ENCODE data around the gene APOOL. TPM values are rescaled to one million over a fixed set of nuclear protein-coding genes. Genes with fewer than 3 reads are reported as not detected.

The APOOL gene
- total and polyA plus RNA-seq, 2 of the 13 experiments (the other 11 are each of a cell fraction or from before 2014, with no cell fraction given) = 7.3 to 13.9 TPM

DNA sequence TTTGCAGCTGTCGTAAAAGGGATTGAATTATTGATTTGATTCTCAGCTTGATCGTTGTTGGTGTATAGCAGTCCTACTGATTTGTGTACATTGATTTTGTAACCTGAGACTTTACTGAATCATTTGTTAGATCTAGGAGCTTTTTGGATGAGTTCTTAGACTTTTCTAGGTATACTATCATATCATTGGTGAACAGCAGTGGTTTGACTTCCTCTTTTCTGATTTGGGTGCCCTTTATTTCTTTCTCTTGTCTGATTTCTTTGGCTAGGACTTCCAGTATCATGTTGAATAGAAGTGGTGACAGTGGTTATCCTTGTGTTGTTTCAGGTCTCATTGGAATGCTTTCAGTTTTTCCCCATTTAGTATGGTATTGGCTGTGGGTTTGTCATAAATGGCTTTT lies 8.4 kb downstream of the APOOL start:
- in situ Hi-C loops (cut with HindIII; ENCODE audit: extremely low pct_ligation_motif_present, low pct_unique_long_range_greater_than_20kb) (no loop called here), intact Hi-C loops (cut with micrococcal nuclease; ENCODE audit: unreplicated experiment) (no loop called here)
- no peak for ATAC-seq
- Histone ChIP-seq H3K4me2 (ENCODE audit: low read depth, low read length) (no peak overlapping the region), H3K4me3 (replicated peaks in 1 of 3; ENCODE audit: insufficient read depth in 1 of 3, low read depth in 2 of 3, low read length in 3 of 3) (no peak overlapping the region), H3K9me3 (ENCODE audit: low read length) (no peaks in the 10 kb centered on the region), H3K36me3 (replicated peaks in 1 of 2; ENCODE audit: control insufficient read depth in 1 of 2, insufficient read depth in 2 of 2, low read length in 2 of 2) (no peaks in the 10 kb centered on the region), H3K27ac (ENCODE audit: extremely low read length, insufficient read depth, low read length) (no peak overlapping the region), H3K27me3 (ENCODE audit: control insufficient read depth in 1 of 2, insufficient read depth in 2 of 2, low read length in 2 of 2) (no peaks in the 10 kb centered on the region), H2AFZ (ENCODE audit: low read length) (no peak overlapping the region), H3K9ac (ENCODE audit: insufficient read depth, low read depth, low read length) (no peak overlapping the region), H3K4me1 (ENCODE audit: insufficient read depth, low read length) (no peaks in the 10 kb centered on the region), H4K20me1 (ENCODE audit: insufficient read depth, low read length) (no peaks in the 10 kb centered on the region), H3K79me2 (ENCODE audit: insufficient read depth, low read length) (peaks cover 12% of the 10 kb centered on the region)
- TF ChIP-seq MED13 (CRISPR knock-in tag; IDR thresholded peaks at IDR 0.05) = no peak
- no peak for TF ChIP-seq DNMT3B (CRISPR knock-in tag; conservative IDR thresholded peaks at IDR 0.05)
- no peak for TF ChIP-seq THAP8 (CRISPR knock-in tag; IDR thresholded peaks at IDR 0.05; ENCODE audit: borderline replicate concordance)
- TF ChIP-seq ZNF296 (CRISPR knock-in tag; conservative IDR thresholded peaks at IDR 0.05) = no peak
- TF ChIP-seq, protein P1, sequence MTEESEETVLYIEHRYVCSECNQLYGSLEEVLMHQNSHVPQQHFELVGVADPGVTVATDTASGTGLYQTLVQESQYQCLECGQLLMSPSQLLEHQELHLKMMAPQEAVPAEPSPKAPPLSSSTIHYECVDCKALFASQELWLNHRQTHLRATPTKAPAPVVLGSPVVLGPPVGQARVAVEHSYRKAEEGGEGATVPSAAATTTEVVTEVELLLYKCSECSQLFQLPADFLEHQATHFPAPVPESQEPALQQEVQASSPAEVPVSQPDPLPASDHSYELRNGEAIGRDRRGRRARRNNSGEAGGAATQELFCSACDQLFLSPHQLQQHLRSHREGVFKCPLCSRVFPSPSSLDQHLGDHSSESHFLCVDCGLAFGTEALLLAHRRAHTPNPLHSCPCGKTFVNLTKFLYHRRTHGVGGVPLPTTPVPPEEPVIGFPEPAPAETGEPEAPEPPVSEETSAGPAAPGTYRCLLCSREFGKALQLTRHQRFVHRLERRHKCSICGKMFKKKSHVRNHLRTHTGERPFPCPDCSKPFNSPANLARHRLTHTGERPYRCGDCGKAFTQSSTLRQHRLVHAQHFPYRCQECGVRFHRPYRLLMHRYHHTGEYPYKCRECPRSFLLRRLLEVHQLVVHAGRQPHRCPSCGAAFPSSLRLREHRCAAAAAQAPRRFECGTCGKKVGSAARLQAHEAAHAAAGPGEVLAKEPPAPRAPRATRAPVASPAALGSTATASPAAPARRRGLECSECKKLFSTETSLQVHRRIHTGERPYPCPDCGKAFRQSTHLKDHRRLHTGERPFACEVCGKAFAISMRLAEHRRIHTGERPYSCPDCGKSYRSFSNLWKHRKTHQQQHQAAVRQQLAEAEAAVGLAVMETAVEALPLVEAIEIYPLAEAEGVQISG (CRISPR knock-in tag; IDR thresholded peaks at IDR 0.05) = no peak
- TF ChIP-seq ZNF160 (CRISPR knock-in tag; IDR thresholded peaks at IDR 0.05) = no peak
- TF ChIP-seq ERF (CRISPR knock-in tag; IDR thresholded peaks at IDR 0.05) = no peak
- no peak for TF ChIP-seq MTF2 (CRISPR knock-in tag; IDR thresholded peaks at IDR 0.05; ENCODE audit: borderline replicate concordance)
- no peak for TF ChIP-seq PAXIP1 (CRISPR knock-in tag; conservative IDR thresholded peaks at IDR 0.05)
- no peak for TF ChIP-seq GABPA (IDR thresholded peaks at IDR 0.05; ENCODE audit: low read depth, low read length)
- TF ChIP-seq GABPA (CRISPR knock-in tag; IDR thresholded peaks at IDR 0.05; ENCODE audit: low read depth) = no peak
- no peak for TF ChIP-seq NCOA5 (CRISPR knock-in tag; IDR thresholded peaks at IDR 0.05)
- TF ChIP-seq, protein P2, sequence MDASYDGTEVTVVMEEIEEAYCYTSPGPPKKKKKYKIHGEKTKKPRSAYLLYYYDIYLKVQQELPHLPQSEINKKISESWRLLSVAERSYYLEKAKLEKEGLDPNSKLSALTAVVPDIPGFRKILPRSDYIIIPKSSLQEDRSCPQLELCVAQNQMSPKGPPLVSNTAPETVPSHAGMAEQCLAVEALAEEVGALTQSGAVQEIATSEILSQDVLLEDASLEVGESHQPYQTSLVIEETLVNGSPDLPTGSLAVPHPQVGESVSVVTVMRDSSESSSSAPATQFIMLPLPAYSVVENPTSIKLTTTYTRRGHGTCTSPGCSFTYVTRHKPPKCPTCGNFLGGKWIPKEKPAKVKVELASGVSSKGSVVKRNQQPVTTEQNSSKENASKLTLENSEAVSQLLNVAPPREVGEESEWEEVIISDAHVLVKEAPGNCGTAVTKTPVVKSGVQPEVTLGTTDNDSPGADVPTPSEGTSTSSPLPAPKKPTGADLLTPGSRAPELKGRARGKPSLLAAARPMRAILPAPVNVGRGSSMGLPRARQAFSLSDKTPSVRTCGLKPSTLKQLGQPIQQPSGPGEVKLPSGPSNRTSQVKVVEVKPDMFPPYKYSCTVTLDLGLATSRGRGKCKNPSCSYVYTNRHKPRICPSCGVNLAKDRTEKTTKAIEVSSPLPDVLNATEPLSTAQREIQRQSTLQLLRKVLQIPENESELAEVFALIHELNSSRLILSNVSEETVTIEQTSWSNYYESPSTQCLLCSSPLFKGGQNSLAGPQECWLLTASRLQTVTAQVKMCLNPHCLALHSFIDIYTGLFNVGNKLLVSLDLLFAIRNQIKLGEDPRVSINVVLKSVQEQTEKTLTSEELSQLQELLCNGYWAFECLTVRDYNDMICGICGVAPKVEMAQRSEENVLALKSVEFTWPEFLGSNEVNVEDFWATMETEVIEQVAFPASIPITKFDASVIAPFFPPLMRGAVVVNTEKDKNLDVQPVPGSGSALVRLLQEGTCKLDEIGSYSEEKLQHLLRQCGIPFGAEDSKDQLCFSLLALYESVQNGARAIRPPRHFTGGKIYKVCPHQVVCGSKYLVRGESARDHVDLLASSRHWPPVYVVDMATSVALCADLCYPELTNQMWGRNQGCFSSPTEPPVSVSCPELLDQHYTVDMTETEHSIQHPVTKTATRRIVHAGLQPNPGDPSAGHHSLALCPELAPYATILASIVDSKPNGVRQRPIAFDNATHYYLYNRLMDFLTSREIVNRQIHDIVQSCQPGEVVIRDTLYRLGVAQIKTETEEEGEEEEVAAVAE (CRISPR knock-in tag; IDR thresholded peaks at IDR 0.05; ENCODE audit: borderline replicate concordance) = no peak
- no peak for FAIRE-seq
- no peak for DNase-seq (ENCODE audit: low spot score)
- ChIA-PET CTCF (ENCODE audit: low intra/inter-chr PET ratio, low total read pairs) (no interaction called here), POLR2A (no interaction called here)
- no TSS peak for BruUV-seq (replicated peaks)
- WGBS (ENCODE audit: low lambda C conversion rate) = 94% methylated on average over 2 of the region's 2 CpGs

Data from HepG2 (cell line).